HepG2 (cell line): ENCODE results near the gene PLS1. TPM values are rescaled to one million over a fixed set of nuclear protein-coding genes. Genes with fewer than 3 reads are reported as not detected.

Experiments used
- CBX5 ChIP-seq: sonication (generic); formaldehyde crosslinking; IDR thresholded peaks from 2 replicates; pipeline ENCODE4 v1.4.0; 2020; ENCODE audit warnings: missing genetic modification reagents, borderline replicate concordance
- DMTF1 ChIP-seq: sonication (generic); formaldehyde crosslinking; IDR thresholded peaks from 2 replicates; pipeline ENCODE4 v1.4.0; 2020; ENCODE audit warnings: mild to moderate bottlenecking, missing genetic modification reagents
- FOXJ3 ChIP-seq: sonication (generic); formaldehyde crosslinking; IDR thresholded peaks from 2 replicates; pipeline ENCODE4 v1.4.0; 2020; ENCODE audit warnings: missing genetic modification reagents, mild to moderate bottlenecking, borderline replicate concordance
- KLF13 ChIP-seq: sonication (generic); formaldehyde crosslinking; IDR thresholded peaks from 2 replicates; pipeline ENCODE4 v1.4.0; 2020; ENCODE audit warnings: mild to moderate bottlenecking, missing genetic modification reagents
- KLF16 ChIP-seq, 2 experiments: sonication (generic) in 1 of 2; formaldehyde crosslinking in 1 of 2; IDR thresholded peaks; 2 replicates each; pipeline versions ENCODE4 v1.6.1 to v1.8.0; 2016 to 2023; ENCODE audit warnings: missing genetic modification reagents in 2 of 2, missing compliant biosample characterization in 1 of 2
- MYC ChIP-seq: sonication (generic); formaldehyde crosslinking; IDR thresholded peaks from 2 replicates; pipeline ENCODE4 v1.9.0; 2021; ENCODE audit warnings: missing genetic modification reagents, borderline replicate concordance
- PRDM15 ChIP-seq: sonication (generic); formaldehyde crosslinking; IDR thresholded peaks from 2 replicates; pipeline ENCODE4 v1.4.0; 2020; ENCODE audit warnings: missing genetic modification reagents
- SIN3B ChIP-seq: fragments of 150-350 bp; IDR thresholded peaks from 2 replicates; pipeline ENCODE4 v1.6.1; 2014; ENCODE audit warnings: low read length
- TAF15 ChIP-seq: fragments of 200-400 bp; formaldehyde crosslinking; IDR thresholded peaks from one replicate; pipeline ENCODE4 v1.6.1; 2018; ENCODE audit warnings: mild to moderate bottlenecking, low read depth, low read length; ENCODE audit not compliant: poor library complexity, severe bottlenecking
- TBL1XR1 ChIP-seq: fragments of 150-350 bp; IDR thresholded peaks from 2 replicates; pipeline ENCODE4 v1.6.1; 2014; ENCODE audit warnings: borderline replicate concordance, low read length; ENCODE audit not compliant: partially characterized antibody
- TOPORS ChIP-seq: sonication (generic); formaldehyde crosslinking; IDR thresholded peaks from 2 replicates; pipeline ENCODE4 v1.8.0; 2023; ENCODE audit warnings: mild to moderate bottlenecking, missing genetic modification reagents
- TP53 ChIP-seq: sonication (generic); formaldehyde crosslinking; conservative IDR thresholded peaks from 2 replicates; pipeline ENCODE4 v1.4.0; 2020; ENCODE audit warnings: missing genetic modification reagents
- ZBTB8A ChIP-seq: sonication (generic); formaldehyde crosslinking; IDR thresholded peaks from 2 replicates; pipeline ENCODE4 v1.4.0; 2020; ENCODE audit warnings: mild to moderate bottlenecking, low read depth, missing genetic modification reagents, borderline replicate concordance
- ZNF337 ChIP-seq: sonication (generic); formaldehyde crosslinking; IDR thresholded peaks from 2 replicates; pipeline ENCODE4 v1.5.1; 2020; ENCODE audit warnings: missing genetic modification reagents, low read depth, mild to moderate bottlenecking, borderline replicate concordance
- ZNF354B ChIP-seq: sonication (generic); formaldehyde crosslinking; IDR thresholded peaks from 2 replicates; pipeline ENCODE4 v1.8.0; 2022; ENCODE audit warnings: mild to moderate bottlenecking, missing genetic modification reagents
- ZNF691 ChIP-seq: sonication (generic); formaldehyde crosslinking; IDR thresholded peaks from 2 replicates; pipeline ENCODE4 v1.4.0; 2020; ENCODE audit warnings: missing genetic modification reagents, low read depth, mild to moderate bottlenecking, borderline replicate concordance
- ZNF75D ChIP-seq: sonication (generic); formaldehyde crosslinking; IDR thresholded peaks from 2 replicates; pipeline ENCODE4 v1.8.1; 2023; ENCODE audit warnings: missing genetic modification reagents, mild to moderate bottlenecking, borderline replicate concordance
- ZNF773 ChIP-seq: sonication (generic); formaldehyde crosslinking; IDR thresholded peaks from 2 replicates; pipeline ENCODE4 v1.4.0; 2020; ENCODE audit warnings: missing genetic modification reagents, borderline replicate concordance
- ZNF776 ChIP-seq: sonication (generic); formaldehyde crosslinking; IDR thresholded peaks from 2 replicates; pipeline ENCODE4 v1.4.0; 2020; ENCODE audit warnings: mild to moderate bottlenecking, missing genetic modification reagents
- ZSCAN20 ChIP-seq: sonication (generic); formaldehyde crosslinking; IDR thresholded peaks from 2 replicates; pipeline ENCODE4 v1.4.0; 2020; ENCODE audit warnings: missing genetic modification reagents, mild to moderate bottlenecking, borderline replicate concordance
- polyA plus RNA-seq, 8 experiments: library from polyadenylated mRNA; depleted of rRNA in 3 of 8; stranded (reverse) in 7 of 8; unstranded in 1 of 8; fragments of >200 nt; fragmentation: Illumina TruSeq in 4 of 8; extraction: Trizol in 4 of 8; gene quantifications; 2 replicates each; pipeline versions ENCODE4 v1.2.1 to v1.2.3, GENCODE V29; 2011 to 2016; ENCODE audit warnings: low read depth in 4 of 8, missing spikeins in 1 of 8, mixed read lengths in 1 of 8; ENCODE audit not compliant: insufficient read depth in 1 of 8
- total RNA-seq, 5 experiments: library from RNA; depleted of rRNA; stranded (reverse); fragments of >200 nt; fragmentation: Illumina TruSeq; extraction: Trizol; gene quantifications; 2 replicates each; pipeline ENCODE4 v1.2.3, GENCODE V29; 2016; ENCODE audit warnings: low read depth in 1 of 5
- TF ChIP-seq, protein P1 (sequence below): IDR thresholded peaks from 2 replicates; pipeline ENCODE4 v1.6.1; 2016; ENCODE audit warnings: mild to moderate bottlenecking, missing biosample characterization, missing genetic modification reagents

PLS1 gene
- total and polyA plus RNA-seq, 2 of the 13 experiments (the other 11 are each of a cell fraction or from before 2014, with no cell fraction given) = 11.2 to 21.1 TPM

DNA sequence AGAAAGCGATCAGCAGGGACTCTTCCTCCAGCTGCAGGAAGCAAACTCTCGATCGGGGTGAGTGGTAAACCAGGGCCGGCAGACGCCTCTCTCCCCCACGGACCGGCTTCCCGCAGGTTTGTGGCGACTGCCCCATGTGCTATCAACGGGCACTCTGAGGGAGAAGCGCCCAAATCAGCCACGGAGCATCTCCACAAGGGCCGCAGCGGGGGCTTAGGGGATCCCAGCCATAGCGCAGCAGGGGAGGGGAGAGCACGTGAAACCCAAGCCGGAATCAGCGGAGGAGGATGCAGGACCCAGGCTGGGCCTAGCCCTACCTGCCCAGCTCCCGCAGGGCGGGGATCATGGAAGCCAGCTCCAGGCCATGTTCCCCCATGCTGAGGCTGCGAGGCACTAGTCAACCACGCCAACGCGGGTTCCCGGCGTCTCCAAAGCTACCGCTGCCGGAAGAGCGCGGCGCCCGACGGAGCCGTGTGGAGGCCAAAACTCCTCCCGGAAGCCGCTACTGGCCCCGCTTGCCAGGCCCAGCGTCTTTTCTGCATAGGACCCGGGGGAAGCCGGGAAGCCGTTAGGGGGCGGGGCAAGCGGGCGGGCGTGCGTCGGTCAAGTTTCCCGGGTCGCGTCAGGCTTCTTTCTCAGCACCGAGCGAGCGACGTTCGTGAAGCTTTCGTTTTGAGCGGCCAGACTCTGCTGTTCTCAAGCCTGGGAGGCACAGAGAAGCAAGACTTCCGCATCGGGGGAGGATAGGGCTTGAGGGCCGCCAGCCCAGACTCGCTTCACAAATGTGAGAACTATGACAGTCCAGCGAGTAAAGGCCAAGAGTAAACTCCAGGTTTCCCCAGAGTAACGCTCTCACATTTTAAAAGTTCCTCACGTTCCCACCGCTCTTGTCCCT lies 17.6 kb upstream of the PLS1 start, which contains the start of gene ATR (continued):
- TF ChIP-seq TOPORS (peak; percentile 99), TP53 (peak; percentile 92), ZBTB8A (peak; percentile 55; the same call in 1 of the 2 replicates), ZNF691 (CRISPR knock-in tag) (peak; percentile 89; the same call in 1 of the 2 replicates), KLF13 (CRISPR knock-in tag) (no peak), ZNF776 (CRISPR knock-in tag) (peak; percentile 87; the same call in 1 of the 2 replicates), MYC (peak; percentile 98), ZNF337 (CRISPR knock-in tag) (peak; percentile 88; the same call in 1 of the 2 replicates), DMTF1 (CRISPR knock-in tag) (no peak), ZNF354B (CRISPR knock-in tag) (peak; percentile 88; the same call in 1 of the 2 replicates), TBL1XR1 (peak; percentile 82), TAF15 (no peak), FOXJ3 (peak; percentile 82), ZNF75D (CRISPR knock-in tag) (no peak), PRDM15 (peak; percentile 79), CBX5 (CRISPR knock-in tag) (peak; percentile 91; the same call in 1 of the 2 replicates), SIN3B (peak; percentile 59; the same call in 1 of the 2 replicates), ZSCAN20 (CRISPR knock-in tag) (peak; percentile 86; the same call in 1 of the 2 replicates), ZNF773 (CRISPR knock-in tag) (0 out of 2 replicates have a peak, but pooled peaks have one; percentile 23), KLF16 (CRISPR knock-in tag; IDR thresholded peaks at IDR 0.05) (peak in 1 of 2 experiments; percentile 97; a peak in 2 of 4 replicates)
- TF ChIP-seq, protein P1, sequence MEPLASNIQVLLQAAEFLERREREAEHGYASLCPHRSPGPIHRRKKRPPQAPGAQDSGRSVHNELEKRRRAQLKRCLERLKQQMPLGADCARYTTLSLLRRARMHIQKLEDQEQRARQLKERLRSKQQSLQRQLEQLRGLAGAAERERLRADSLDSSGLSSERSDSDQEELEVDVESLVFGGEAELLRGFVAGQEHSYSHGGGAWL = peak; percentile 91
